GM15510 (cell line): ENCODE results near the gene KREMEN1.

Experiments
- POLR2A ChIP-seq: IDR thresholded peaks from 3 replicates; pipeline ENCODE4 v1.6.1; 2011; ENCODE audit warnings: borderline replicate concordance; ENCODE audit not compliant: insufficient read length; ENCODE audit errors: extremely low read depth

KREMEN1 gene

DNA sequence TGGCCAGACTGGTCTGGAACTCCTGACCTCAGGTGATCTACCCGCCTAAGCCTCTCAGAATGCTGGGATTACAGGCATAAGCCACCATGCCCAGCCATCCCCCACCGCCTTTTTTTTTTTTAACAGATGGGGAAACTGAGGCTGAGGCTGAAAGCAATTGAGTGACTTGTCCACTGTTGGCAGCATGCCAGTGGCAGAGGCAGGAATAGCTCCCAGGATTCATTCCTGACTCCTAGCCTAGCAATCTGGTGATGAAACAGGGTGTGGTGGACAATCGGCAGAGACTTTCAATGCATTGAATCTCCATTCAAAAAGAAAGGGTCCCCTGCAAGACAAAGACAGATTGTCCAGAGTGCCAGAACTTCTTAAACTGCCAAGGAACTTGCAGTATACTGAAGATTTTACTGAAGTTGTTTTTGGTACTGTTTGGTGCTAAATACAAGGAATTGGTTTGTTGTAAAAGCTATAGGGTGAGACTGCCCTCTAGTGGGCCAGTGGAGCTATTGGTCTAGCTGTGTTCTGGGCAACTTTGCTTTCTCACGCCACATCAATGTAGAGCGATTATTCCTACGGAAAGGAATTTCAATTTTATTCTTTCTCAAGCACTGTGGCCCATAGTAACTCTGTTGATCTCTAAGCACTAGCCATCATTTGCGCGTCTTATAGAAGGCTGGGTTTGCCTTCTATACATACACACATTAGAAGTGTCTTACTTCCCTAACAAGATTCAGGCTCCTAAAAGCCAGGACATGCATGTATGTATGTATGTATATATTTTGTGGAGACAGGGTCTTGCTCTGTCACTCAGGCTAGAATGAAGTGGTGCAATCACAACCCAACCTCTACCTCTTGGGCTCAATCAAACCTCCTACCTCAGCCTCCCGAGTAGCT, 32.2 kb upstream of the KREMEN1 start:
- no peak for TF ChIP-seq POLR2A

DNA sequence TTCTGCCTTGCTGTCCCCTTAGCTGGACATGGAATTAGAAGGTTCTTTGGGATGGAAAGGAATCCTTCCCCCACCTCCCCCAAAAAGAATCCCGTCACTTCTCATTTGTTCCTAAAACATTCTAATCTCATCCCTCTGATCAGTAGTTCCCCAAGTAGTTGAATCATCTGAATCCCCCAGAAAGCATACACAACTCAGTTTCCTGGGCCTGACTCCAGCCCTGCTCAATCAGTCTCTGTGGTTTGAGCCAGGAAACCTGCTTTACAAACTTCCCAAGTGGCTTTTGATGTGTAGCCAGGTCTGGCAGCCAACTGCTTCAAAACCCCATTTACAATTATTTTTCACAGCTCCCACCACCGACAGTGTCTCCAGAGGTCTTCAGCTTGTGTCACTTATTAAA, 31.4 kb upstream of the KREMEN1 start:
- no peak for TF ChIP-seq POLR2A

DNA sequence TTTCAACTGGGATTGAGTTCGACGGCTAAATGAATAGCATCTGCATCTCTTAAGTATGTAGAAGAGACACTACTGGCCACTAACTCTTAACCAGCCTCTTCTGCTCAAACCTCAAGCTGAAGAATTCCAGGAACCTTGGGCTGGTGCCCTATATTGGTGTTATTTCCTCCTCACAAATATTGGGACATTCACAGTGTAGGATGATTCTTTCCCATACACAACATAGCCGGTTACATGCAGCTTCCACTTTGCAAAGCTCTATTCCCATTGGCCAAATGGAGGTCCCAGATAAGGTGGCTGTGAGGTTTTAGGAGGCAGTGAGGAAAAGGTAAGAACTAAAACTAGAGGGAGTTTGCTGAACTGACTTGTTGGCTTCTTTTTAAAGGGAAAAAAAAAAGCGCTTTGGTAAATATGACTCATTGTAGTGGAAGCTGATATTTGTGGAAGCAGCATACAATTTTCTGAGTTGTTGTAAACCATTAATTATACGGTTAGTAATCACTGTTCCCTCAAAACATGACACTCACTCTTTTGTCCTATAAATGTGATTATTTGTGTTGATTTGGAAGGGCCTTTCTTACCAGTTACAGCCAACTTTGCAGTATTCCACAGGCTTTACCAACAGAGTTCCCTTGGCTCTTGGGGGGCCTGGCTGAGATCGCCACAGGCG, 28.8 kb upstream of the KREMEN1 start:
- no peak for TF ChIP-seq POLR2A

DNA sequence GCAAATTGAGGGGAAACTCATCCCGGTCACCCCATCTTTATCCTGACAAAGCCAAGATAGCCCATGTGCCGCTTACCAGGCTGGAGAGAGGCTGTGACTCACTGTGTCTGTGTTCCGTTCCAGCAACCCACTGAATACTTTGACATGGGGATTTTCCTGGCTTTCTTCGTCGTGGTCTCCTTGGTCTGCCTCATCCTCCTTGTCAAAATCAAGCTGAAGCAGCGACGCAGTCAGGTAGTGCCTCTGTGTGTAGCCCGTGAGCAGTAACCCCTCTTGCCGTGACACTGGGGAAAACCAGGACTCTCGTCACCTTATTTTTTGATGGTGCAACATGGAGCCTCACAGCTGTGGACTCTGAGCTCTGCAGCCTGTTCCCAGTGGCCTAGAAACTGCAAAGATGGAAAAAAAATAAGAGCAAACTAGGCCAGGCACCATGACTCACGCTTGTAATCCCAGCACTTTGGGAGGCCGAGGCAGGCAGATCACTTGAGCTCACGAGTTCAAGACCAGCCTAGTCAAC, 28.1 kb upstream of the KREMEN1 start:
- no peak for TF ChIP-seq POLR2A

DNA sequence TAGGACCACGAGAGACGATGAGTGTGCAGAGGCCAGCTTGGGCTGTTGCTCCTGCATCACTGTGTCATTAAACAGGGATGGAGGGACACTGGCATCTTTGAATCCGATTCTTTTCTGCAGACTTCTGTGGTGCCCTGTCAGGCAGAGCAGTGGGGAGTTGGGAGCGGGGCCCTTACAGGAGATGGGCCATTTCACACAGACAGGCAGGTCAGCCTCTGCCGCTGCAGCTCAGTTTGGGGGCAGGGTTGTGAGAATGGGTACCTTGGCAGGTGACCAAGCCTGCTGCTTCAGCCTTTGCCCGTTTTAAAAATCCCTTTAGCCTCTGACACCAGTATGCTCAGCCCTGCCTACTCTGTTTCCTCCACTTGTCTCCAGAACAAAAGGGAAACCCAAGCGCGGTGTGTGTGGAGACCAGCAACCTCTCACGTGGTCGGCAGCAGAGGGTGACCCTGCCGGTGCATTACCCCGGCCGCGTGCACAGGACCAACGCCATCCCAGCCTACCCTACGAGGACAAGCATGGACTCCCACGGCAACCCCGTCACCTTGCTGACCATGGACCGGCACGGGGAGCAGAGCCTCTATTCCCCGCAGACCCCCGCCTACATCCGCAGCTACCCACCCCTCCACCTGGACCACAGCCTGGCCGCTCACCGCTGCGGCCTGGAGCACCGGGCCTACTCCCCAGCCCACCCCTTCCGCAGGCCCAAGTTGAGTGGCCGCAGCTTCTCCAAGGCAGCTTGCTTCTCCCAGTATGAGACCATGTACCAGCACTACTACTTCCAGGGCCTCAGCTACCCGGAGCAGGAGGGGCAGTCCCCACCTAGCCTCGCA, 23.8 kb upstream of the KREMEN1 start:
- TF ChIP-seq POLR2A, result no peak

DNA sequence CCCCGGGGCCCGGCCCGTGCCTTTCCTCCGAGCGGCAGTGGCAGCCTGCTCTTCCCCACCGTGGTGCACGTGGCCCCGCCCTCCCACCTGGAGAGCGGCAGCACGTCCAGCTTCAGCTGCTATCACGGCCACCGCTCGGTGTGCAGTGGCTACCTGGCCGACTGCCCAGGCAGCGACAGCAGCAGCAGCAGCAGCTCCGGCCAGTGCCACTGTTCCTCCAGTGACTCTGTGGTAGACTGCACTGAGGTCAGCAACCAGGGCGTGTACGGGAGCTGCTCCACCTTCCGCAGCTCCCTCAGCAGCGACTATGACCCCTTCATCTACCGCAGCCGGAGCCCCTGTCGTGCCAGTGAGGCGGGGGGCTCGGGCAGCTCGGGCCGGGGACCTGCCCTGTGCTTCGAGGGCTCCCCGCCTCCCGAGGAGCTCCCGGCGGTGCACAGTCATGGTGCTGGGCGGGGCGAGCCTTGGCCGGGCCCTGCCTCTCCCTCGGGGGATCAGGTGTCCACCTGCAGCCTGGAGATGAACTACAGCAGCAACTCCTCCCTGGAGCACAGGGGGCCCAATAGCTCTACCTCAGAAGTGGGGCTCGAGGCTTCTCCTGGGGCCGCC, 23.1 kb upstream of the KREMEN1 start:
- no peak for TF ChIP-seq POLR2A

DNA sequence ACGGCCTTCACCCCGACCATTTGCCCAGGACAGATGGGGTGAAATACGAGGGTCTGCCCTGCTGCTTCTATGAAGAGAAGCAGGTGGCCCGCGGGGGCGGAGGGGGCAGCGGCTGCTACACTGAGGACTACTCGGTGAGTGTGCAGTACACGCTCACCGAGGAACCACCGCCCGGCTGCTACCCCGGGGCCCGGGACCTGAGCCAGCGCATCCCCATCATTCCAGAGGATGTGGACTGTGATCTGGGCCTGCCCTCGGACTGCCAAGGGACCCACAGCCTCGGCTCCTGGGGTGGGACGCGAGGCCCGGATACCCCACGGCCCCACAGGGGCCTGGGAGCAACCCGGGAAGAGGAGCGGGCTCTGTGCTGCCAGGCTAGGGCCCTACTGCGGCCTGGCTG, 22.4 kb upstream of the KREMEN1 start:
- TF ChIP-seq POLR2A, result no peak

DNA sequence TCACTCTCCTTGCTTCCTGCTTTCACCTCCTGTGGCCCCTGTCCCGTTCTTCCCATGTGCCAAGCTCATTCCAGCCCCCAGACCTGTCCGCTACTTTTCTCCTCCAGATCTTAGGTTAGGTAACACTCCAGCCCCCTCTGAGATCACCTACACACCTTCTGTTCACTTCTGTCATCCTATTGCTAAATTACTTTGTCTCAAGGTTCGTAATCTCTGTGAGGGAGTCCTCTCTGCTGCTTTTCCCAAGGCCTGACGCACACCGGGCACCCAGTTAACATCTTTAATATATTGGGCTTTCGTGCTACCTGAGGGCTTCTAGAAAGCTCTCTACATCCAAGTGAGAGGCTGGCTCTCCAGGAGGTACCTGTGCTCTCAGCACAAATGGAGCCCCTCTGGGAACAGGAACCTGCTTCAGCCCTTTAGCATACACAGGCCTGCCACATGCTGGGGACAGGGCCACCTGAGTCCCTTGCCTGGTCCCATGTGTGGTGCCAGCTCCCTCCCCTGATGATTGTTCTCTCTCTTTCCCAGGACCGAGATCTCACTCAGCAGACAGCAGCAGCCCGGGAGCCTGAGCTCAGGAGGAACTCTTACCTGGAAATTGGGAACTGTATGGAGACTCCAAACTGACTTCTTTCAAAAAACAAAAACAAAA, 19.7 kb upstream of the KREMEN1 start:
- no peak for TF ChIP-seq POLR2A

DNA sequence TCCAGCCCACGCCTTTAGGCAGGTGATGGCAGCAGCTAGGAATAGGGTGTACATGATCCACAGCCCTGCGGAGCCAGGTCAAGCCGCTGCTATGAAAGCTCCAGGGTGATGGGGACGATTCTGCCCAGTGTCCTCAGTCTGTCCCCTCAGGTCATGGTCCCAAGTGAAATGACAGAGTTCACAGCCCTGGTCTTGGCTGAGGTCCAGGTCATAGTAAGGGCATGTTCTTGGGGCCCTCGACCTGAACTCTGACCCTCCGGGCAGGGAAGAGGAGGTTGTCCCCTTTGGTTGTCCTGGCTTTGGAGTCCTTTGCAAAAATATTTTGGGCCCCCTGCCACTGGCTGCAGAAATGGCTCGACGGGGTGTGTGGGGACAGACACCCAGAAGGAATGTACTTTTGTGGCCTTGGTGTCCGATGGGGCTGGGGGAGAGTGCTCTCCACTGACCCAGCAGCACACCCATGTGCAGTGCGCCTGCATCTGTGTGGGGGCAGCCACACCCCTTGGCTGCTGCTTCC, 18.5 kb upstream of the KREMEN1 start:
- no peak for TF ChIP-seq POLR2A

DNA sequence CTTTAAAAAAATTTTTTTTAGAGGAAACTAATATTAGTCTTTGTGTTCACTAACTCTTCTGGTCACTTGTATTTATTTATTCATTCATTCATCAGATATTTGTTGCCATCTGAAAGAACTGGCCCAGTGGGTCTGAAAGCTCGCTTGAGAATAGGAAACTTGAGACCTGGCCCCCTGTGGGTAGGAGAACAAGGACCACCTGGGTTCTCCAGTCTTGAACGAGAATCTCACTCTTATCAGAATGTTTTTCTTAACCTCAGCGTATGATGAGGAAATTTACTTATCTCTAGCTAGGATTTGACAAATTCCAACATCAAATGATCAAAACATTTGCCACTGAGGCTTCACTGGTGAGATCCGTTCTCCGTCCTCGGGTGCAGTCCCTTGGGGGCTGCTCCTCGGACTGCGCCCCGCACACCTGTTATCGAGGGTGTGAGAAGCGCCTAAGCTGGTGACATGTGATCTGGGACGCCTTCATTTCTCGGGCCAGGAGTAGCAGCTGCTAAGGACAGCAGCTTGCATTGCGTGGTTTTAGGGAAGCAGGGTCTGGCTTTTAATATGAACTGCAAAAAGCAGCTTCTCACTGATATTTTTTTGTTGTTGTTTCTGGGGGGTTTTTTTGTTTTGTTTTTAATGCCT, 17.5 kb upstream of the KREMEN1 start:
- TF ChIP-seq POLR2A, result no peak

DNA sequence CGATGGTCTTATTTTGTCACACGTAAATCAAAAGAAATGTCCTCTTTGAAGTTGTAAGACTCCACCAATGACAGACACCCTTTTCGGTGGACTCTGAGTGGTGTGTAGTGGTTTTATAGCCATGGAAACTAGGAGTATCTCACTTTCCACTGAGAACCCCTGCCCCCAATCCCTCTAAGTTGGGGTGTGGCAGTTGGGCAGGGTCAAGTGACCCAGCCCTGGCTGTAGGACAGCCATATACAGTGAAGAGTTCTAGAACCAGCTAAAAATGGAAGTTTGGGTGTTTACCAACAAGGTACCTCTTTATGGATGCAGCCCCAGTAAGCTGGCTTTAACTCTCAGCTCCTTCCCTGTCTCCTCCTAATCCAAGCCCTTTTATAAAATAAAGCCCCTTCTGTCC, 16.4 kb upstream of the KREMEN1 start:
- no peak for TF ChIP-seq POLR2A

DNA sequence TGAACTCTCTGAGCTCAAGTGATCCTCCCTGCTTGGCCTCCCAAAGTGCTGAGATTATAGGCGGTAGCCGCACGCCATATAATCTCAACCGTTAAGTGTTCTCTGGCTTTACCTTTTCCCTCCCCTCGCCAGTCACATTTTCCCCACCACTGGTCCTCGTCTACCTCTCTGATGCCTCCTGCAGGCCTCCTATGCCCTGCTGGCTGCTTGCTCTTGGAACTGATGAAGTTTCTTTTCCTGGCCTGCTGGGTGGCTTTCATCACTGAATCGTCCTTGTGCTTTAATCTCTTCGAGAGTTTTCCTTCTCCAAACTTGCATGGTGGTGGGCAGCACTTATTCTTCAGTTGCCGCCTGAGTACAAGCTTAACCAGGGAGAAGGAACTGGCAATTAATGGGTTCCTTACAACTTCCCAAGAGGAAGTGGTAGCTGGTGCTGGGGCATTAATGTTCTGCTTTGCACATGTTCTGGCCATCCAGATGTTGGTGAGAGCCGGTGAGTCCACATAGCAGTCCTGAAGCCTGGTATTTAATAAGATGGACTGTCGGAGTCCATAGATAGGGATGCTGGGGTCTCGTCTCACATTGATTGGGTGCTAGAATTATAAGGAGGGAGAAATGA, 12.5 kb upstream of the KREMEN1 start:
- TF ChIP-seq POLR2A, result no peak

DNA sequence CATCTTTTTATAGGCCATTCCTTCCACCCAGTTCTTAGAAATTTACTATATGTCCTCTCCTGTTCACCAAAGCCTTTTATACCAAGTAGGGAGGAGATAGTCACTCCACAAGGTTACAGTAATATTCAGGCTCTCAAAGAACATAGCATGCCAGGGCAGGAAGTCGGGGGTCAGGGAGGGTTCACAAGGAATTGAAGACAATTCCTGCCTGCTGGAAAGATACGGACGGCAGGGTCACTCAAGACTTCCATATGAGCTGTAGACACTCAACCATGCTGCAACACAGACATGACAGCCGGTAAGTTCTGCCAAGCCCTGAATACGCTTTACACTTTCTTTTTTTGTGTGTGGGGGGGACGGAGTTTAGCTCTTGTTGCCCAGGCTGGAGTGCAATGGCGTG, 11.9 kb upstream of the KREMEN1 start:
- no peak for TF ChIP-seq POLR2A
